Progenitor cell of endocrine pancreas (in vitro differentiated cells): Measurements from ENCODE around the gene FAM163B. TPM values are rescaled to one million over a fixed set of nuclear protein-coding genes. Genes with fewer than 3 reads are reported as not detected.

ENCODE experiments used
- DNase-seq: peaks from one replicate; pipeline ENCODE4 v3.0.0; 2021; ENCODE audit warnings: low spot score; ENCODE audit not compliant: unreplicated experiment
- H3K27ac Mint-ChIP-seq: 2 replicates; pipeline ENCODE4 v1.8.0; 2021; ENCODE audit warnings: mild to moderate bottlenecking, moderate library complexity, mixed read lengths
- H3K27me3 Mint-ChIP-seq: 2 replicates; pipeline ENCODE4 v1.8.0; 2021; ENCODE audit warnings: mixed read lengths
- H3K36me3 Mint-ChIP-seq: 2 replicates; pipeline ENCODE4 v1.8.0; 2022; ENCODE audit warnings: mixed read lengths; ENCODE audit not compliant: insufficient read depth
- H3K4me1 Mint-ChIP-seq: 2 replicates; pipeline ENCODE4 v1.8.0; 2021; ENCODE audit warnings: low read depth, mixed read lengths
- H3K4me3 Mint-ChIP-seq: 2 replicates; pipeline ENCODE4 v1.8.0; 2021; ENCODE audit warnings: low read depth, mild to moderate bottlenecking, moderate library complexity, mixed read lengths
- H3K9me3 Mint-ChIP-seq: 2 replicates; pipeline ENCODE4 v1.8.0; 2021; ENCODE audit warnings: low read depth, mixed read lengths
- total RNA-seq: library from RNA; stranded (reverse); gene quantifications from 2 replicates; pipeline ENCODE4 v1.2.1, GENCODE V29; 2021
- TF ChIP-seq, protein P1 (sequence below): fragments of 200-600 bp; sonication (generic); IDR thresholded peaks from one replicate; pipeline ENCODE4 v1.5.0; 2021; ENCODE audit warnings: antibody characterized with exemption, mild to moderate bottlenecking; ENCODE audit not compliant: unreplicated experiment

Gene FAM163B
- total RNA-seq, 1 donor from 2014 or later = not detected

DNA sequence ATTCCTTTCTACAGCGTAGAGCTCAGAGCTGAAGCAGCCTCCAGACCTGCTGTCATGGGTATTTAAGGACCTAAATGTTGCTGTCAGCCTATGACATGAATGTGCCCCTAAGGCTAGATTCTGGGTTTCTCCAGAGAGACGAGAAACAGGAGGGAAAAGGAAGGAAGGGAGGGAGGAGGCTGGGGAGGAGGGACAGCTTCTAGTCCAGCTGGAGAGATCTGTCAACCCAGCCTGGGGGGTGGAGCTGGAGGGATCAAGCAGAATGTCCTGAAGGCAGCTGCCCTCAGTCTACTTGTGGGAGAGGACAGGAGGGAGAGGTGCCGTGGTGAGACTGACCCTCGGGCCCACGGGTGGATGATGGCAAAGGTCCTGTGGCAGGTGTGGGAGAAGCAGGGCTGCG lies 25.9 kb upstream of the FAM163B start:
- H3K27me3 Mint-ChIP-seq = peaks cover 24% of the 10 kb centered on the region
- no peak overlapping the region for H3K4me3 Mint-ChIP-seq
- H3K36me3 Mint-ChIP-seq = no peaks in the 10 kb centered on the region
- no peak overlapping the region for H3K27ac Mint-ChIP-seq
- no peaks in the 10 kb centered on the region for H3K4me1 Mint-ChIP-seq
- no peaks in the 10 kb centered on the region for H3K9me3 Mint-ChIP-seq
- TF ChIP-seq, protein P1, sequence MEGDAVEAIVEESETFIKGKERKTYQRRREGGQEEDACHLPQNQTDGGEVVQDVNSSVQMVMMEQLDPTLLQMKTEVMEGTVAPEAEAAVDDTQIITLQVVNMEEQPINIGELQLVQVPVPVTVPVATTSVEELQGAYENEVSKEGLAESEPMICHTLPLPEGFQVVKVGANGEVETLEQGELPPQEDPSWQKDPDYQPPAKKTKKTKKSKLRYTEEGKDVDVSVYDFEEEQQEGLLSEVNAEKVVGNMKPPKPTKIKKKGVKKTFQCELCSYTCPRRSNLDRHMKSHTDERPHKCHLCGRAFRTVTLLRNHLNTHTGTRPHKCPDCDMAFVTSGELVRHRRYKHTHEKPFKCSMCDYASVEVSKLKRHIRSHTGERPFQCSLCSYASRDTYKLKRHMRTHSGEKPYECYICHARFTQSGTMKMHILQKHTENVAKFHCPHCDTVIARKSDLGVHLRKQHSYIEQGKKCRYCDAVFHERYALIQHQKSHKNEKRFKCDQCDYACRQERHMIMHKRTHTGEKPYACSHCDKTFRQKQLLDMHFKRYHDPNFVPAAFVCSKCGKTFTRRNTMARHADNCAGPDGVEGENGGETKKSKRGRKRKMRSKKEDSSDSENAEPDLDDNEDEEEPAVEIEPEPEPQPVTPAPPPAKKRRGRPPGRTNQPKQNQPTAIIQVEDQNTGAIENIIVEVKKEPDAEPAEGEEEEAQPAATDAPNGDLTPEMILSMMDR = no peak
- DNase-seq = no peak

DNA sequence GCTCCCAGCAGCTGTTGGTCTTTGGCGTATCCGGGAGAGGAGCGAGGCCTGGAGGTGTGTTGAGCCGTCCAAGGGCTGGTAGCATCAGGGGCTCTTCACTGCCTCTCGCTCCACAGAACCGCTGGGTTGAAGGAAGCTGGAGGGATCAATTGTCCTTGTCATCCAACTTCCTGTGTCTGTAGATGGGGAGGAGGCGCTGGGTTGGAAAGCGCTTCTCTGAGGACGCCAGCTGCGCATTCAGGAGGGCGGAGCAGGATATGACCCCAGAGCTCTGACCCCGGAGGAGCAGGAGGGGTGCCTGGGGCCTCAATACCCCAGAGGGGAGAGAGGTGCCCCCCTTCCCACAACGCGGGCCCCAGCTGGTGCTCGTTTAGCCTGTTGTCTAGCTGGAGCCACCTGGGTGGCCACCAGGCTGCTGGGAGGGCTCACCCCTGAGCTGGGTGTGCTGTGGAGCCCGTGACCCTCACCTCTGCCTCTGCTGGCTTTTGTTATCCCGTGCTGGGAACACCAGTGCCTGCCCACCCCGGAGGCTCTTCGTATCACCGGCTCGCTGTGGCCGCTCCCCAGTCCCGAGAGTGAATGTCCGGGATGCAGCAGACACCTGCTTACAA lies 25.0 kb upstream of the FAM163B start:
- no peaks in the 10 kb centered on the region for H3K4me1 Mint-ChIP-seq
- no peak overlapping the region for H3K4me3 Mint-ChIP-seq
- TF ChIP-seq, protein P1 = no peak
- no peak for DNase-seq
- peaks cover 24% of the 10 kb centered on the region for H3K27me3 Mint-ChIP-seq
- no peak overlapping the region for H3K27ac Mint-ChIP-seq
- H3K36me3 Mint-ChIP-seq = no peaks in the 10 kb centered on the region
- H3K9me3 Mint-ChIP-seq = no peaks in the 10 kb centered on the region

DNA sequence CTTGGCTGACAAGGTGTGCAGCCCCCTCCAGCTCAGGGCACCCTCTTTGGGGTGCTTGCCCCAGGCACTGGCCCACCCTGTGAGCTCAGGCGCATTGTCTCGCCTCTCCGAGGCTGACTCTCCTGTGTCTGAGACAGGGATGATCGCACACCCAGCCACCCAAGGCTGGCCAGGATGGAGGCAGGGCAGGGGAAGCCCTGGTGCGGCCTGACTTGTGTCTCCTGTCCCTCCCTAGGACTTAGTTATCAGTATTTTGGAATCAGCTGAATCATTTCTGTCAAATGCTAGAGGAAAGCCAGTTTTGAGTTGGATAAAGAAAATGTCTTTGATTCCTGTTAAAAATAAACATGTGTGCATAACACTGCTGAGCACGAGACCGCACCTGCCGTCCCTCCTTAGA lies 24.5 kb upstream of the FAM163B start:
- no peak overlapping the region for H3K27ac Mint-ChIP-seq
- H3K36me3 Mint-ChIP-seq = no peaks in the 10 kb centered on the region
- H3K9me3 Mint-ChIP-seq = no peaks in the 10 kb centered on the region
- peaks cover 24% of the 10 kb centered on the region for H3K27me3 Mint-ChIP-seq
- no peak overlapping the region for H3K4me3 Mint-ChIP-seq
- TF ChIP-seq, protein P1 = no peak
- DNase-seq = no peak
- no peaks in the 10 kb centered on the region for H3K4me1 Mint-ChIP-seq

DNA sequence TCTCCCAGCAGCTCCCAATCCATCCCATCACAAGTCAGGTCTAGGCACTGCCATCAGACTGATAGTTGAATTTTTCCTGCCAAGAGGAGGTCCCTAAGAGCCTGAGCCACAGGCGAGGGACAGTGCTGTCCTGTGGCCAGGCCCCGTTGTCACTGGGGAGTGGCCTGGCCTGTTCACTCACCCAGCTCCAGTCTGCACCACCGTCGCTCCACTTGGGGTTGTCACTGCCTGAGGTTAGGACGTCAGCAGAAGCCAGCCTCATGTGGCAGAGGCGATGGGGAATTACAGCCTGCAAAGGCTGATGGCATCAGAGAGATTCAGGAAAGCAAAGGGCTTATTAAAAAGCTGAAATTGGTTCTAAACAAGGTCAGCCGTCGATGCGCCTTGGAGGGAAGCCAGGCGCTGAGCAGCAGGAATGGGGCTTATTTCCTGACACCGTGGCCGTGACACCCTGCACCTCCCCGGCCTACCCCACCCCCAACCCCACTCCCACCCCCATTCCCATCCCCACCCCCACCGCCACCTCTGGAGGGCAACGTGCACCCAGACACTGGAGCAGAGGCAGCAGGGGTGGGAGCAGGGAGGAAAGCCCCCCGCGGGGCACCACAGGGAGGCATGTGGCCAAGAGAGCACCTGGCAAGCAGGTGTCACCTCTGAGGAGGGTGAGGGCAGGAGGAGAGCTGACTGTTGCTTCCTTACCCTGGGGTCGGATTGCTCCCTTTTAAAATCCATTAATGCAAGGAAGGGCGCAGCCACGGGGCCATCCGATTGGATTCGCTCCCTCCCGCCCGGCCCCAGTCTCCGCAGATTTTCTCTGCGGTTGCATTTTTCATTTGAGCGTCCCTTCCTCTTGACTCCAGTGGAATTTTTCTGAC lies 23.9 kb upstream of the FAM163B start:
- TF ChIP-seq, protein P1 = no peak
- no peak for DNase-seq
- Mint-ChIP-seq H3K27ac (no peak overlapping the region), H3K9me3 (no peaks in the 10 kb centered on the region), H3K4me1 (no peaks in the 10 kb centered on the region), H3K27me3 (peaks cover 24% of the 10 kb centered on the region), H3K4me3 (no peak overlapping the region), H3K36me3 (no peaks in the 10 kb centered on the region)

DNA sequence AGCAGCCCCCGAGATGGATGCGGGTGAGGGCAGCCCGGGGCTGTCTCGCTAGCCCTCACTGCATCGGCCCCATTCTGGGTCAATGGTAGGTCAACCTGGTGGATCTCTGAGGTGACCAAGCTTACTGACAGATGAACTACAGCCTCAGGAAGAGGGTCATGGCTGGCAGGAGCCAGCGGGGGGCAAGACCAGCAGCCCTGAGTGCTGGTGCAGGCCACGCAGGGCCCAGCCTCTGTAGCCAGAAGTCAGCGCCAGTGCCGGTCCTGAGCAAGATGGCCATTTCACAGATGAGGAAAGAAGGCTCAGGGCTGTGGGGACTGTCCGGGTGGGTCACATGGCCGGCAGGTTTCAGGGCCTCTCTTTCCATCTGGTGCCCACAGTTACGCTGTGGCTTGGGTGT lies 21.9 kb upstream of the FAM163B start:
- Mint-ChIP-seq H3K27me3 (peaks cover 28% of the 10 kb centered on the region), H3K4me3 (no peak overlapping the region), H3K4me1 (no peaks in the 10 kb centered on the region), H3K36me3 (no peaks in the 10 kb centered on the region), H3K27ac (no peak overlapping the region), H3K9me3 (peaks cover 4% of the 10 kb centered on the region)
- DNase-seq = no peak
- TF ChIP-seq, protein P1 = no peak
